Brain microvascular endothelial cell (primary cell): ENCODE data around the gene SLC5A5.

Experiments used
- DNase-seq: peaks from one replicate; pipeline ENCODE4 v3.0.0-alpha.2; 2020
- H3K27ac ChIP-seq: fragments of 250-450 bp; sonication (Bioruptor Pico); 2 replicates; pipeline ENCODE4 v1.5.1; 2020; ENCODE audit warnings: mild to moderate bottlenecking, moderate library complexity
- H3K27me3 ChIP-seq: fragments of 250-450 bp; sonication (Bioruptor Pico); replicated peaks from 2 replicates; pipeline ENCODE4 v1.5.1; 2020; ENCODE audit warnings: mild to moderate bottlenecking
- H3K36me3 ChIP-seq: fragments of 250-450 bp; sonication (Bioruptor Pico); replicated peaks from 2 replicates; pipeline ENCODE4 v1.5.1; 2020; ENCODE audit warnings: mild to moderate bottlenecking
- H3K4me3 ChIP-seq: 2 replicates; pipeline ENCODE4 v1.5.1; 2011; ENCODE audit warnings: low read depth, mild to moderate bottlenecking, control low read depth, low read length, moderate library complexity
- CTCF ChIP-seq: IDR thresholded peaks from 2 replicates; pipeline ENCODE4 v1.5.1; 2011; ENCODE audit warnings: low read depth, mild to moderate bottlenecking, moderate library complexity, low read length, control low read depth, inconsistent platforms; ENCODE audit errors: missing control alignments
- in situ Hi-C: cut with HindIII; loops from 2 replicates; pipeline ENCODE4 v1.10.0; 2017; ENCODE audit warnings: low sequenced_read_pairs, low pct_ligation_motif_present

The SLC5A5 gene

GRCh38 chr19:17938092-17938845 lies 66.5 kb downstream of the SLC5A5 start:
- no peak overlapping the region for H3K27ac ChIP-seq
- in situ Hi-C loops = no loop called here
- TF ChIP-seq CTCF = peak; percentile 96
- no peaks in the 10 kb centered on the region for H3K27me3 ChIP-seq
- DNase-seq = peak; percentile 91
- H3K4me3 ChIP-seq = no peak overlapping the region
- H3K36me3 ChIP-seq = peaks cover 3% of the 10 kb centered on the region

GRCh38 chr19:17942181-17942580 lies 70.4 kb downstream of the SLC5A5 start:
- no peak overlapping the region for H3K27ac ChIP-seq
- no peak overlapping the region for H3K4me3 ChIP-seq
- peaks cover 8% of the 10 kb centered on the region for H3K36me3 ChIP-seq
- no peak for DNase-seq
- H3K27me3 ChIP-seq = no peaks in the 10 kb centered on the region
- in situ Hi-C loops = no loop called here
- TF ChIP-seq CTCF = no peak

- no peak overlapping the region for H3K4me3 ChIP-seq
- no peak for DNase-seq
- peaks cover 8% of the 10 kb centered on the region for H3K36me3 ChIP-seq
- H3K27ac ChIP-seq = no peak overlapping the region
- H3K27me3 ChIP-seq = no peaks in the 10 kb centered on the region
- TF ChIP-seq CTCF = no peak
- in situ Hi-C loops = no loop called here
Measured at GRCh38 chr19:17942582-17943273, 71.0 kb downstream of the SLC5A5 start.

GRCh38 chr19:17943274-17944221 lies 71.8 kb downstream of the SLC5A5 start:
- Histone ChIP-seq H3K36me3 (peaks cover 8% of the 10 kb centered on the region), H3K4me3 (no peak overlapping the region), H3K27me3 (no peaks in the 10 kb centered on the region), H3K27ac (no peak overlapping the region)
- in situ Hi-C loops = no loop called here
- no peak for TF ChIP-seq CTCF
- no peak for DNase-seq

GRCh38 chr19:17944301-17944700 lies 72.6 kb downstream of the SLC5A5 start:
- Histone ChIP-seq H3K27me3 (peaks cover 3% of the 10 kb centered on the region), H3K27ac (no peak overlapping the region), H3K4me3 (no peak overlapping the region), H3K36me3 (peaks cover 5% of the 10 kb centered on the region)
- no peak for TF ChIP-seq CTCF
- DNase-seq = peak; percentile 41
- in situ Hi-C loops = no loop called here
